H1 (cell line): Measurements from ENCODE around the gene DDX19B.

Experiments
- ATF3 ChIP-seq: IDR thresholded peaks from 2 replicates; pipeline ENCODE4 v1.6.1; 2011; ENCODE audit warnings: low read depth, mild to moderate bottlenecking, low read length; ENCODE audit not compliant: insufficient read depth
- EP300 ChIP-seq, 2 experiments: IDR thresholded peaks; 1 replicate in 1 of 2; 2 replicates in 1 of 2; pipeline ENCODE4 v1.6.1; 2011 to 2012; ENCODE audit warnings: low read depth in 2 of 2, low read length in 2 of 2, mild to moderate bottlenecking in 2 of 2, borderline replicate concordance in 1 of 2, inconsistent platforms in 1 of 2, moderate library complexity in 1 of 2
- FOSL1 ChIP-seq: IDR thresholded peaks from 2 replicates; pipeline ENCODE4 v1.6.1; 2011; ENCODE audit warnings: mild to moderate bottlenecking, low read depth, low read length, moderate library complexity; ENCODE audit not compliant: insufficient read depth
- HDAC2 ChIP-seq, 2 experiments: fragments of 300-600 bp in 1 of 2; sonication (generic) in 1 of 2; IDR thresholded peaks; 2 replicates each; pipeline ENCODE4 v1.6.1; 2011 to 2012; ENCODE audit warnings: low read depth in 2 of 2, low read length in 2 of 2, mild to moderate bottlenecking in 2 of 2, moderate library complexity in 2 of 2, borderline replicate concordance in 1 of 2, inconsistent platforms in 1 of 2
- KDM4A ChIP-seq: IDR thresholded peaks from one replicate; pipeline ENCODE4 v1.7.1; 2012; ENCODE audit warnings: low read depth, mild to moderate bottlenecking, moderate library complexity, low read length, inconsistent platforms; ENCODE audit not compliant: severe bottlenecking
- MAFK ChIP-seq: IDR thresholded peaks from 2 replicates; pipeline ENCODE4 v1.6.1; 2012; ENCODE audit warnings: low read depth, mild to moderate bottlenecking, improper control_type of control experiment, low read length
- SAP30 ChIP-seq: fragments of 300-600 bp; sonication (generic); IDR thresholded peaks from 2 replicates; pipeline ENCODE4 v1.7.1; 2012; ENCODE audit warnings: low read length, moderate library complexity, mild to moderate bottlenecking, inconsistent platforms; ENCODE audit not compliant: insufficient read depth, insufficient replicate concordance
- TF ChIP-seq, protein P1 (sequence below), 3 experiments: IDR thresholded peaks; 1 replicate in 2 of 3; 2 replicates in 1 of 3; pipeline versions ENCODE4 v1.5.1 to v1.6.1; 2011; ENCODE audit warnings: low read length in 3 of 3, mild to moderate bottlenecking in 3 of 3, inconsistent platforms in 2 of 3, low read depth in 1 of 3, moderate library complexity in 1 of 3; ENCODE audit not compliant: insufficient read depth in 1 of 3; ENCODE audit errors: control extremely low read depth in 1 of 3

GRCh38 chr16:70269471-70269870 is 29.5 kb upstream of the DDX19B start:
- TF ChIP-seq HDAC2 (IDR thresholded peaks at IDR 0.05; ENCODE audit: borderline replicate concordance in 1 of 2, low read depth in 2 of 2, low read length in 2 of 2) = no peak
- no peak for TF ChIP-seq KDM4A
- TF ChIP-seq SAP30 = no peak
- no peak for TF ChIP-seq EP300 (IDR thresholded peaks at IDR 0.05; ENCODE audit: borderline replicate concordance in 1 of 2, low read depth in 2 of 2, low read length in 2 of 2)
- no peak for TF ChIP-seq ATF3
- TF ChIP-seq, protein P1, sequence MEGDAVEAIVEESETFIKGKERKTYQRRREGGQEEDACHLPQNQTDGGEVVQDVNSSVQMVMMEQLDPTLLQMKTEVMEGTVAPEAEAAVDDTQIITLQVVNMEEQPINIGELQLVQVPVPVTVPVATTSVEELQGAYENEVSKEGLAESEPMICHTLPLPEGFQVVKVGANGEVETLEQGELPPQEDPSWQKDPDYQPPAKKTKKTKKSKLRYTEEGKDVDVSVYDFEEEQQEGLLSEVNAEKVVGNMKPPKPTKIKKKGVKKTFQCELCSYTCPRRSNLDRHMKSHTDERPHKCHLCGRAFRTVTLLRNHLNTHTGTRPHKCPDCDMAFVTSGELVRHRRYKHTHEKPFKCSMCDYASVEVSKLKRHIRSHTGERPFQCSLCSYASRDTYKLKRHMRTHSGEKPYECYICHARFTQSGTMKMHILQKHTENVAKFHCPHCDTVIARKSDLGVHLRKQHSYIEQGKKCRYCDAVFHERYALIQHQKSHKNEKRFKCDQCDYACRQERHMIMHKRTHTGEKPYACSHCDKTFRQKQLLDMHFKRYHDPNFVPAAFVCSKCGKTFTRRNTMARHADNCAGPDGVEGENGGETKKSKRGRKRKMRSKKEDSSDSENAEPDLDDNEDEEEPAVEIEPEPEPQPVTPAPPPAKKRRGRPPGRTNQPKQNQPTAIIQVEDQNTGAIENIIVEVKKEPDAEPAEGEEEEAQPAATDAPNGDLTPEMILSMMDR (IDR thresholded peaks at IDR 0.05; ENCODE audit: control extremely low read depth in 1 of 3, insufficient read depth in 1 of 3, low read depth in 1 of 3, low read length in 3 of 3) = no peak
- TF ChIP-seq FOSL1 = no peak
- no peak for TF ChIP-seq MAFK
